GM13976 (cell line): ENCODE results near the gene ZNF660.
"Not testable (repeated sequence)": the region's sequence is repeated elsewhere in the genome, so short reads cannot be mapped to it uniquely, and the experiment has no call there.

Experiments used
- DNase-seq: peaks from one replicate; pipeline ENCODE4 v3.0.0; 2012; ENCODE audit warnings: low spot score
- in situ Hi-C: fragments of 300-500 bp; cut with MboI; formaldehyde crosslinking; loops from one replicate; pipeline ENCODE4 v1.12.0; 2022; ENCODE audit warnings: low sequenced_read_pairs, mixed read lengths, inconsistent platforms; ENCODE audit not compliant: unreplicated experiment
- TF ChIP-seq, protein P1 (sequence below): IDR thresholded peaks from 2 replicates; pipeline ENCODE4 v1.5.1; 2012; ENCODE audit warnings: borderline replicate concordance, mild to moderate bottlenecking; ENCODE audit not compliant: insufficient read depth; ENCODE audit errors: extremely low read depth, missing control alignments, control extremely low read depth

Gene ZNF660

DNA sequence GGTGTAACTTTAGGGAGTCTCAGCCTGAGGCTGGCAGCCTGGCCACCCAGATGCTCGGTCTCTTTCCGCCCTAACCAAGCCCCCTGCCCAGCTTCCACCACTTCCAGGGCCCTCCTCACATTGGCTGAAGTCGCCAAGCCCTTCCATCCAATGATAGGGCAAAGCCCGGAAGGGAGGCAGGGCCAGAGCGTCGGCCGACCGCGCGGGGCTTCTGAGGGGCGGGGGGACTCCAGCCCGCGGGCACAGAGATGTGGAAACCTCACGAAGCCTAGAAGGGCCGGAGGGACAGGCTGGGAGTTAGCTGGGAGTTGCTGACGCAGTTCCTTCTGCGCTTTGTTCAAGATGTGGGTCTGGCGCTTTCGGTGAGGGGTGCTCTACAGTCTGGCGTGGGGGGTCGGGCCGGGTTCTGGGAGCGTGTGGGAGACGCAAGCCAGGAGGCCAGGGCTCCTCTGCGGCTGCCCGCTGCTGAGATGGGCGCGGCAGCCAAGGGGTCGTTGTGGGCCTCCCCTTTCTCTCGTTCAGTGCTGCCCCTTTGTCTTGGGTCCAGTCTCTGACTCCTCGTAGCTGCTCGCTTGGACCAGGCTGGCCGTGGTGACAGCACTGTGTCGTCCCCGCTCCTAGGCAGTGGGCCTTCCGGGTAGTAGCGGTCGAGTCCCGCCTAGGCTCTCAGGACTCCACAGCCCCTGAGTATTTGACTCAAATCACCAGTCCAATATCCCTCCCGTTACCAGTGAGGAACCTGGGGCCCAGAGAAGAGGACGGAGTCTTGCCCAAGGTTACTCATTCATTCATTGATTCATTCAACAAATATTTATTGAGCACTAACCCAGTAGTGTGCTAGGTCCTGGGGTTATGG lies at the start of gene ZNF660:
ZNF660 (plus strand) TSS at position 319 of the 856 bp plus-strand sequence. CDS start 9,230 bp downstream, outside the sequence.
- in situ Hi-C loops: no loop called here
- peak; percentile 67 for DNase-seq
- TF ChIP-seq, protein P1, sequence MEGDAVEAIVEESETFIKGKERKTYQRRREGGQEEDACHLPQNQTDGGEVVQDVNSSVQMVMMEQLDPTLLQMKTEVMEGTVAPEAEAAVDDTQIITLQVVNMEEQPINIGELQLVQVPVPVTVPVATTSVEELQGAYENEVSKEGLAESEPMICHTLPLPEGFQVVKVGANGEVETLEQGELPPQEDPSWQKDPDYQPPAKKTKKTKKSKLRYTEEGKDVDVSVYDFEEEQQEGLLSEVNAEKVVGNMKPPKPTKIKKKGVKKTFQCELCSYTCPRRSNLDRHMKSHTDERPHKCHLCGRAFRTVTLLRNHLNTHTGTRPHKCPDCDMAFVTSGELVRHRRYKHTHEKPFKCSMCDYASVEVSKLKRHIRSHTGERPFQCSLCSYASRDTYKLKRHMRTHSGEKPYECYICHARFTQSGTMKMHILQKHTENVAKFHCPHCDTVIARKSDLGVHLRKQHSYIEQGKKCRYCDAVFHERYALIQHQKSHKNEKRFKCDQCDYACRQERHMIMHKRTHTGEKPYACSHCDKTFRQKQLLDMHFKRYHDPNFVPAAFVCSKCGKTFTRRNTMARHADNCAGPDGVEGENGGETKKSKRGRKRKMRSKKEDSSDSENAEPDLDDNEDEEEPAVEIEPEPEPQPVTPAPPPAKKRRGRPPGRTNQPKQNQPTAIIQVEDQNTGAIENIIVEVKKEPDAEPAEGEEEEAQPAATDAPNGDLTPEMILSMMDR: no peak

DNA sequence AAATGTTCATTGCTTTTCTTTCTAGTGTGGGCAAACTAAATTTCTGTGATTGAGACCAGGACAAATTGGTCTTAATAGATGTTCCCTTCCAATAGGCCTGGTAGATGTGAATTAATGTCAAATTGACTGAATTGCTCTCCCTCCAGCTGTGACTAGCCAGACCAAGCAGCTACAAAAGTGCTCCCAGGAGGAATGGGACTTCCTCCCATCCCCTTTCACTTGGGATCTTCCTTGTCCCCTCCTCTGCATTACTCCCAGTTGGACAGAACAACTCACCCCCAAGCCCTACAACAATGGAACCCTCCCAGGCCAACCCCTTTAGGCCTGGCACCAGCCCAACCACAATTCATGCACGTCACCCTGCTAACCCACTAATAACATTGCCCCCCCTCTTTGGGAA lies 49.4 kb upstream of the ZNF660 start:
- DNase-seq: no peak
- TF ChIP-seq, protein P1: no peak
- in situ Hi-C loops: loop anchor here (10.0 kb wide), 1 partner anchor 379 kb away; no protein-coding TSS in a partner anchor

DNA sequence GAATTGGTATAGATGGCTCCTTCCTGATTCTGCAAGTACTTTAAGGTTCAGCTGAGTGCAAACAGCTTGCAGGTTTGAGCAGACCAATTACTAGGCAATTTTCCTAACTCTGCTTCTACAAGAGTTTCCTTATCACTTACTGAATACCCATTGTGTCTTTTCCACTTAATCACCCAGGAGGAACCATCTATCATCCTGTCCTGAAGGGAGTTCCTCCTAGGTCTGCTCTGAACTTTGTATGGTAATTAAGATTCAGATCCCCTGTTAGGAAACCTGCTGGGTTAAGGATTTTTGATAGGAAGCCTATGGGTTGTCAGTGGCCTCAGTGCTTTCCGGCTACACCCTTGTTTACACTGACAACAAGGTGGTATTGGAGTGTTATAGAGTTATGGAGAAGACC lies 40.0 kb upstream of the ZNF660 start:
- DNase-seq, in situ Hi-C loops: not testable (repeated sequence)

- DNase-seq: peak; percentile 87
- in situ Hi-C loops: no loop called here
Observed at GRCh38 chr3:44554626-44555592, 29.9 kb upstream of the ZNF660 start, which contains the start of gene ZKSCAN7. Gene ZKSCAN7 (plus strand): TSS chr3:44555193. CDS start chr3:44557048, 1,855 bp downstream.

DNA sequence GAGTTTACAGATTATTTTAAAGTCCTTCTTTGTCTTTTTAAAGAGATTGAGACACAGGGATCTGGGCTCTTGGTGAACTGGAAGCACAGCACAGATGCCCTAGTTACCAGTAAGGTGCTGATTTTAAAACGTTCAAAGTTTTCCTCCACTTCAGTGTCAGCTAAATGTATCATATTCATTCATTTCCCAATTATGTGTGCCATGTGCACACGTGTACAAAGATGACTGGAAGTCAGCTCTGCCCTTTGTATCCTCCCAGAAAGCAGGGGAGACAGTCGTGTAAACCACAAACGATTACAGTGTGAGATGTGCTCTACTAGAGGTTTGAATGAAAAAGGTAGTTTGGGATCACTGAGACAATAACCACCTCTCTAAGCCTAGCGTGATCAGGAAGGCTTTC lies 29.0 kb upstream of the ZNF660 start:
- DNase-seq: peak; percentile 29
- in situ Hi-C loops: no loop called here
- TF ChIP-seq, protein P1: no peak

More at GRCh38 chr3:44554626-44555592, 29.9 kb upstream of the ZNF660 start, which contains the start of gene ZKSCAN7:
- TF ChIP-seq, protein P1: no peak

DNA sequence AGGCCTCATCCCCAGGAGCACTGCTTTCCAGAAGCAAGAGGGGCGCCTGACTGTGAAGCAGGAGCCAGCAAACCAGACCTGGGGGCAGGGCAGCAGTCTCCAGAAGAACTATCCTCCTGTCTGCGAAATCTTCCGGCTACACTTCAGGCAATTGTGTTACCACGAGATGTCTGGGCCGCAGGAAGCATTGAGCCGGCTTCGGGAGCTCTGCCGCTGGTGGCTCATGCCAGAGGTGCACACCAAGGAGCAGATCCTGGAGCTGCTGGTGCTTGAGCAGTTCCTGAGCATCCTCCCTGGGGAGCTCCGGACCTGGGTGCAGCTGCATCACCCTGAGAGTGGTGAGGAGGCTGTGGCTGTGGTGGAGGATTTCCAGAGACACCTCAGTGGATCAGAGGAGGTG lies 27.7 kb upstream of the ZNF660 start:
- in situ Hi-C loops: no loop called here
- TF ChIP-seq, protein P1: no peak

More for the DNA sequence above, 27.7 kb upstream of the ZNF660 start:
- no peak for DNase-seq
